Heart right ventricle (tissue), 16 donors: ENCODE measurements around the gene GPR183. TPM values are rescaled to one million over a fixed set of nuclear protein-coding genes. Genes with fewer than 3 reads are reported as not detected.
A peak's percentile ranks its signal among the peaks of the same experiment; 100 is the strongest.

Source experiments
- ATAC-seq, 8 donors: fragments of 200-7000 bp; cut with Tn5 transposase; one replicate each; pipeline ENCODE4 v1.9.1; 2020; ENCODE audit warnings: mild to moderate bottlenecking in 8 of 8, moderate library complexity in 8 of 8, moderate number of reproducible peaks in 1 of 8
- DNase-seq, 2 donors: peaks; one replicate each; pipeline ENCODE4 v3.0.0-alpha.2; 2020
- H3K27ac ChIP-seq, 10 donors: fragments of 200-600 bp; sonication (generic) in 2 of 10; one replicate each; pipeline versions ENCODE4 v1.5.0 to v1.8.0; 2020 to 2022; ENCODE audit warnings: mild to moderate bottlenecking in 3 of 10
- H3K27me3 ChIP-seq, 7 donors: fragments of 200-600 bp; one replicate each; pipeline ENCODE4 v1.8.0; 2021 to 2022; ENCODE audit warnings: mild to moderate bottlenecking in 2 of 7
- H3K36me3 ChIP-seq, 9 donors: fragments of 200-600 bp; sonication (generic) in 1 of 9; one replicate each; pipeline versions ENCODE4 v1.5.0 to v1.8.0; 2020 to 2022; ENCODE audit warnings: mild to moderate bottlenecking in 2 of 9
- H3K4me1 ChIP-seq, 9 donors: fragments of 200-600 bp; sonication (generic) in 1 of 9; one replicate each; pipeline versions ENCODE4 v1.5.0 to v1.8.0; 2020 to 2022; ENCODE audit warnings: mild to moderate bottlenecking in 4 of 9
- H3K4me3 ChIP-seq, 10 donors: fragments of 200-600 bp; sonication (generic) in 2 of 10; one replicate each; pipeline versions ENCODE4 v1.5.0 to v1.8.0; 2020 to 2022; ENCODE audit warnings: mild to moderate bottlenecking in 7 of 10, moderate library complexity in 2 of 10
- H3K9me3 ChIP-seq, 11 donors: fragments of 200-600 bp in 10 of 11; sonication (generic) in 2 of 11; one replicate each; pipeline versions ENCODE4 v1.5.0 to v1.8.0; 2013 to 2022; ENCODE audit warnings: mild to moderate bottlenecking in 2 of 11, control low read depth in 1 of 11, moderate library complexity in 1 of 11
- CTCF ChIP-seq, 9 donors: fragments of 200-600 bp; sonication (generic) in 2 of 9; IDR thresholded peaks; one replicate each; pipeline versions ENCODE4 v1.5.0 to v1.8.0; 2021 to 2022; ENCODE audit warnings: antibody characterized with exemption in 9 of 9, mild to moderate bottlenecking in 5 of 9, moderate library complexity in 1 of 9
- WGBS, 2 donors: extraction: QIAGEN DNeasy Blood & Tissue Kit; methylation state at CpG; one replicate each; pipeline ENCODE4 v1.1.7; 2013; ENCODE audit warnings: inconsistent platforms in 1 of 2; 5-methylcytosine and 5-hydroxymethylcytosine counted together
- intact Hi-C, 10 donors: fragments of 100-400 bp; cut with DNase I; formaldehyde crosslinking; loops; one replicate each; pipeline versions ENCODE4 v1.11.1 to v1.14.2; 2022
- polyA plus RNA-seq, 2 donors: library from polyadenylated mRNA; stranded (reverse); fragments of 200-250 nt; gene quantifications; one replicate each; pipeline ENCODE4 v1.2.3, GENCODE V29; 2013
- total RNA-seq, 10 donors: library from RNA; stranded (reverse); fragmentation: NEBNext Ultra II Directional in 3 of 10; extraction: Animal tissue kit (Norgen Biotek cat#: 25700) in 3 of 10; gene quantifications; one replicate each; pipeline versions ENCODE4 v1.2.1 to v1.2.4, GENCODE V29; 2021 to 2023
- donor health status: Arrhythmogenic right ventricular cardiomyopathy.
- donor health status: ischemic (EF 13 %, LVEDD 7.1; RV severe dilation, severe dysfunction).
- donor health status: healthy with polysubstance abuse.
- donor health status: DM: no; HTN: yes; CAD: no.
- donor health status: DM: no; HTN: no; CAD: no.
- donor health status: ischemic (EF 25% LVEDD 6.9; RV normal size, moderate dysfunction).
- donor health status: ischemic (EF 25% LVEDD 5.7; RV mildly dilated, moderate dysfunction).
- donor health status: healthy.
- donor health status: DM: yes; HTN: yes; CAD: no.
- donor health status: Ischemic cardiomyopathy.
- donor health status: ischemic (EF 35%, LVEDD 5.7; RV mildly dilated, moderate dysfunction).
- donor health status: nonischemic (EF 11% LVEDD 7.7; RV severe dilation, severe dysfunction).
- donor health status: DM: yes; HTN: yes; CAD: no.
- donor health status: PGD.
- donor health status: ischemic (EF 29% LVEDD 5.4; RV normal size, mild dysfunction).
- donor health status: nonischemic (EF 23%, LVEDD 6.1; RV moderate dilation, normal function).

GPR183 gene
- total and polyA plus RNA-seq, 12 donors, result 0.49 to 8.6 (median 2.0) TPM

- H3K4me3 ChIP-seq, result no peak overlapping the region
- H3K27ac ChIP-seq, result peak overlapping the region in 2 of 10 donors; percentile 13 to 86
- H3K9me3 ChIP-seq, result peaks cover 0 to 11% (median 2%) of the 10 kb centered on the region in 11 donors
- no peaks in the 10 kb centered on the region for H3K27me3 ChIP-seq
- H3K36me3 ChIP-seq, result peaks cover 0 to 16% (median 0%) of the 10 kb centered on the region in 9 donors
- DNase-seq, result no peak
- no peak for ATAC-seq
- WGBS, 2 donors, result 77 to 79% methylated on average over 3 of the region's 3 CpGs
- peaks cover 0 to 41% (median 0%) of the 10 kb centered on the region in 9 donors for H3K4me1 ChIP-seq
- intact Hi-C loops, result loop anchor here in 4 of 10 donors (2.0 to 10.0 kb wide), 3 partner anchors 164 to 166 kb away; no protein-coding TSS in a partner anchor
- no peak for TF ChIP-seq CTCF (IDR thresholded peaks at IDR 0.05)
Observed at GRCh38 chr13:99271249-99271648, 36.0 kb downstream of the GPR183 start.

- no peak for DNase-seq
- Histone ChIP-seq H3K27ac (peak overlapping the region in 1 of 10 donors; percentile 86), H3K4me1 (peaks cover 0 to 41% (median 4%) of the 10 kb centered on the region in 9 donors), H3K9me3 (peaks cover 0 to 11% (median 2%) of the 10 kb centered on the region in 11 donors), H3K36me3 (peaks cover 0 to 13% (median 0%) of the 10 kb centered on the region in 9 donors), H3K27me3 (no peaks in the 10 kb centered on the region), H3K4me3 (no peak overlapping the region)
- TF ChIP-seq CTCF (IDR thresholded peaks at IDR 0.05), result no peak
- no peak for ATAC-seq
- intact Hi-C loops, result loop anchor here in 4 of 10 donors (2.0 to 10.0 kb wide), 3 partner anchors 164 to 167 kb away; no protein-coding TSS in a partner anchor
- WGBS, 2 donors, result 80 to 89% methylated on average over 2 of the region's 2 CpGs
Observed at GRCh38 chr13:99270518-99270917, 36.7 kb downstream of the GPR183 start.

- H3K4me3 ChIP-seq, result no peak overlapping the region
- no peaks in the 10 kb centered on the region for H3K27me3 ChIP-seq
- H3K27ac ChIP-seq, result peak overlapping the region in 1 of 10 donors; percentile 86
- ATAC-seq, result peak in 7 of 8 donors; percentile 50 to 89 (median 72)
- DNase-seq, result no peak
- peaks cover 0 to 13% (median 0%) of the 10 kb centered on the region in 9 donors for H3K36me3 ChIP-seq
- 71 to 79% methylated on average over 3 of the region's 3 CpGs for WGBS, 2 donors
- TF ChIP-seq CTCF (IDR thresholded peaks at IDR 0.05), result peak; percentile 26 to 84 (median 65)
- intact Hi-C loops, result loop anchor here (1.0 to 10.0 kb wide), 8 partner anchors 72 to 169 kb away; no protein-coding TSS in a partner anchor
- H3K9me3 ChIP-seq, result peaks cover 0 to 11% (median 2%) of the 10 kb centered on the region in 11 donors
- H3K4me1 ChIP-seq, result peaks cover 0 to 40% (median 4%) of the 10 kb centered on the region in 9 donors
Observed at GRCh38 chr13:99269627-99270241, 37.5 kb downstream of the GPR183 start.

GRCh38 chr13:99268822-99269221 is 38.4 kb downstream of the GPR183 start:
- no peak overlapping the region for H3K27ac ChIP-seq
- WGBS, 2 donors, result 83 to 84% methylated on average over 3 of the region's 3 CpGs
- peaks cover 0 to 18% (median 0%) of the 10 kb centered on the region in 9 donors for H3K36me3 ChIP-seq
- ATAC-seq (peak in 2 of 8 donors; percentile 8 to 12), DNase-seq (no peak)
- no peak overlapping the region for H3K4me3 ChIP-seq
- no peaks in the 10 kb centered on the region for H3K27me3 ChIP-seq
- intact Hi-C loops, result loop anchor here in 6 of 10 donors (1.0 to 5.0 kb wide), 6 partner anchors 72 to 170 kb away; no protein-coding TSS in a partner anchor
- H3K4me1 ChIP-seq, result peaks cover 0 to 42% (median 12%) of the 10 kb centered on the region in 9 donors
- H3K9me3 ChIP-seq, result peaks cover 0 to 11% (median 2%) of the 10 kb centered on the region in 11 donors
- no peak for TF ChIP-seq CTCF (IDR thresholded peaks at IDR 0.05)
